ENCODE measurements around the gene PCDH7.
A peak's percentile ranks its signal among the peaks of the same experiment; 100 is the strongest.

The PCDH7 gene, protein sequence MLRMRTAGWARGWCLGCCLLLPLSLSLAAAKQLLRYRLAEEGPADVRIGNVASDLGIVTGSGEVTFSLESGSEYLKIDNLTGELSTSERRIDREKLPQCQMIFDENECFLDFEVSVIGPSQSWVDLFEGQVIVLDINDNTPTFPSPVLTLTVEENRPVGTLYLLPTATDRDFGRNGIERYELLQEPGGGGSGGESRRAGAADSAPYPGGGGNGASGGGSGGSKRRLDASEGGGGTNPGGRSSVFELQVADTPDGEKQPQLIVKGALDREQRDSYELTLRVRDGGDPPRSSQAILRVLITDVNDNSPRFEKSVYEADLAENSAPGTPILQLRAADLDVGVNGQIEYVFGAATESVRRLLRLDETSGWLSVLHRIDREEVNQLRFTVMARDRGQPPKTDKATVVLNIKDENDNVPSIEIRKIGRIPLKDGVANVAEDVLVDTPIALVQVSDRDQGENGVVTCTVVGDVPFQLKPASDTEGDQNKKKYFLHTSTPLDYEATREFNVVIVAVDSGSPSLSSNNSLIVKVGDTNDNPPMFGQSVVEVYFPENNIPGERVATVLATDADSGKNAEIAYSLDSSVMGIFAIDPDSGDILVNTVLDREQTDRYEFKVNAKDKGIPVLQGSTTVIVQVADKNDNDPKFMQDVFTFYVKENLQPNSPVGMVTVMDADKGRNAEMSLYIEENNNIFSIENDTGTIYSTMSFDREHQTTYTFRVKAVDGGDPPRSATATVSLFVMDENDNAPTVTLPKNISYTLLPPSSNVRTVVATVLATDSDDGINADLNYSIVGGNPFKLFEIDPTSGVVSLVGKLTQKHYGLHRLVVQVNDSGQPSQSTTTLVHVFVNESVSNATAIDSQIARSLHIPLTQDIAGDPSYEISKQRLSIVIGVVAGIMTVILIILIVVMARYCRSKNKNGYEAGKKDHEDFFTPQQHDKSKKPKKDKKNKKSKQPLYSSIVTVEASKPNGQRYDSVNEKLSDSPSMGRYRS (N-terminal part only)
- 0 to 0.32 (median 0.02) reads per million in 18 experiments for total RNA-seq

DNA sequence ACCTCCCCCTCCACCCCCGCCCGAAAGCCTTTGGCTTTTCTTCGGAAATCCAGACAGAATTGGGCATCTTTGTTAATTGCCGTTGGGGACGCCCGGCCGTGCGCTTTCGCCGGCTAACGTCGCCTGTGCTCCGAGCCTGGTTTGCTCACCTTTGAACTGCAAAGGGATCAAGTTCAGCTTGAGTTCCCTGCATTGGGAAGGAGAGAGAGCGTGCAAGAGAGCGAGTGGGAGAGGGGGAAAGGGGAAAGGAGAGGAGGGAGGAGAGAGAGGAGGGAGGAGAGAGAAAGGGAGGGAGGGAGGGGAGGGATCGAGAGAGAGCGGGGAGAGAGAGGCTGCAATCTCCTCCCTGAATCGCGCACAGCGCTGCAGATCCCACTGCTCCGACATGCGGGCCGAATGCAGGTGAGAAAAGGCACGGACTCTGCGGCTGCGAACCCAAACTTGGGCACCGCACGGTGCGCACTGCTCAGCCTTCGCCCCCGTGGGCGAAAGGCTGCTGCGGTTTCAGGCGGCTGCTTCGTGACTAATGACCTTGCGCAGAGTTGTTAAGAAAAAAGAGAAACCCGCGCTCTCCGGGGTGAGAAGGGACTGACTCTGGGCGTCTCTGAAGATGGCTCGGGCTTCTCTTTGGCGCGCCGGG, at the start of gene PCDH7:
PCDH7 (plus strand) TSS at position 349 of the 640 bp plus-strand sequence. CDS start 1,054 bp downstream, outside the sequence.
- peak in 1 of 2 donors; percentile 25 for DNase-seq

DNA sequence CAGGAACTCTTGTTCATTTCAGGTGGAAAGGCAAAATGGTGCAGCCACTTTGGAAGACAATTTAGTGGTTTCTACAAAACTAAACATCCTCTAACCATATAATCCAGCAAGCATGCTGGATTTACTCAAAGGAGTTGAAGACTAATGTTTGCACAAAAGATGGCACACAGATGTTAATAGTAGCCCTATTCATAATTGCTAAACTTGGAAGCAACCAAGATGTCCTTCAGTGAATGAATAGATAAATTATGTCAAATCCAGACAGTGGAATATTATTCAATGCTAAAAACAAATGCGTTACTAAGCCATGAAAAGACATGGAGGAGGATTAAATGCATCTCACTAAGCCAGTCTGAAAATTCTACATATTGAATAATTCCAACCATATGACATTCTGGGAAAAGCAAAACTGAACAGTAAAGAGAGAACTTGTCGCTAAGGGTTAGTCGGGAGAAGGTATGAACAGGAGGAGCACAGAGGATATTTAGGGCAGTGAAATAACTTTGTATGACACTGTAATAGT, 48.2 kb upstream of the PCDH7 start:
- no peak for DNase-seq

DNA sequence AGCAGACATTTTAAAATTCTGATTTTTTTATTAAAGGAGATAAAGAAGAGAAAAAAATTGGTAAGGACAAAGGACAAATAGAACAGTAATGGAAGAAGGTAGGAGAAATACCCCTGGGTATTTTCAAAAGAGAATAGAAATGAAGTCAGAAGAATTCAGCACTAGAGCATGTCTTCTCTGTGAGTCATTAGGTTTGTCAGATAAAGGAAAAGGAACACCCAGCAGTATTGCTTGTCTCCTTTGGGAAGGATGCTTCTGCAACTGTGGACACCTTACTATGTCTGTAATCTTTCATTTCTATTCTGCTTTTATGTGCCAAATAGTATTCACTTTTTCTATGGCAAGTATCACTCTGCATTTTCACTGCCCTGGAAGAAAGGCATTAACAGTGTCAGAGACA, 24.0 kb upstream of the PCDH7 start:
- no peak for DNase-seq

DNA sequence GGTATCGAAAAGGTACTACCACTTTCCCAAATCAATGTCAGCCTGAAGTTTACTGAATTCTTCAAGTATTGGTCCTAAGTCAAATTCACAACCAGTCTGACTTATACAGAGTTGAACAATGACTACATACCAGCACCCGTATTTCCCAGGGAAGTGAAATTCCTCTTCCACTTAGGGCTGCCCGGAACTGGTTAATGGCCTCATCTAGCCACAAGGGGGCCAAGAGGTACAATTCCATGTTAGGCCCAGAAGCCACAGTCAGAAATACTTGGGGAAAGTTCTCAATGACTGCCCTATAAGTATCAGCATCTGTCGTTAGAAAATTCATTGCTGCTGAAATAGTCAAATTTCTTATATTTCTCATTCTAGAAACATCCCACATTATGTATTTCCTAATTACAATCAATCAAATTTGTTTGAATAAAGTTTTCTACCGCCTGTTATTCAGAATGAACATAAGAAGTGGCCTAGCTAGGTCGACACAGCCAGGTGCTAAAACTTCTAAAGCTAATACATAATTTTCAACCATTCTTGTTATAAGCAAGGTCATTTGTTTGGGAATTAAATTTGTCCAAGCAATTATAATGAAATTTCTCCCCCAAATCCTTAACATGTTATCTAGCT, 5.6 kb upstream of the PCDH7 start:
- DNase-seq, result peak; percentile 29 to 37

DNA sequence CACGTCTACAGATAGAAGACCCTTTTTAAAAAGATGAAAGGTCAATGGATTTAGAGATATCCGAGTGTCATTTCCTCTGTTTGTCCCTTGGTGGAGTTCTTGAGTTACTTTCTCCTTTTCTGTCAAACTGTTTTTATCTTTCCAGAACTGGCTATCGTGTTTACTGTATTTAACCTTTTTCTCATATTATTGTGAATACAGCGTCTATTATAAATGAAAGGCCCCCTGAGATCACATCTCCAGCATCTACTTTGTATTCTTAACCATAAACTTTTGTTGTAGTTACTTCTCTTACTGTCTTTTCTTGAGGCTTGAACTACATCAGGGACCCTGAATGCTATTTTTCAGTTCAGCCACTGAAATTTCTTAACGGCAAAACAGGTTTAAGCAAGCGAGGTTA, 4.0 kb upstream of the PCDH7 start:
- DNase-seq, result no peak

DNA sequence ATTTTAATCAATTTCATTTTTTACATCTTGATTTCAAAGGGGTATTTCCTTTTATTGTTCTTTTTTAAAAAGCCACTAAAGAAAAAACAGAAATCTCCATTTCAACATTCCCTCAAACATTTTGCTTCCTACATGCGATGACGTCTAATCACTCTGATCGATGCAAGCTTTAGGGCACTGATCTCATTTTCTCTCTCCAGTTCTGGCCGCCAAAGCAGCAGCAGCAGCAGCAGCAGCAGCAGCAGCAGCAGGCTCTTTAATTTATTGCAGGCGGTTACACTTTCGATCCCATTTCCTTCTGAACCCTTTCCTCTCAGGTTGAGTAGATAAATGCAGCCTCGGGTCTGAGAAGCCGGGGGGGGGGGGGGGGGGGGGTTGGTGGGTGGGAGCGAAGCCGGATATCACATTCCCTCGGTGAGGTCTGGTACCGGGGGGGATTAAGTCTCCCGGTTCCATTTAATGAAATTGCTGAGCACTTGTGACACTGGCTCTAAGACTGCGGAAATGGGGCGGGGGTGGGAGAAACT, 3.4 kb upstream of the PCDH7 start:
- DNase-seq, result no peak

DNA sequence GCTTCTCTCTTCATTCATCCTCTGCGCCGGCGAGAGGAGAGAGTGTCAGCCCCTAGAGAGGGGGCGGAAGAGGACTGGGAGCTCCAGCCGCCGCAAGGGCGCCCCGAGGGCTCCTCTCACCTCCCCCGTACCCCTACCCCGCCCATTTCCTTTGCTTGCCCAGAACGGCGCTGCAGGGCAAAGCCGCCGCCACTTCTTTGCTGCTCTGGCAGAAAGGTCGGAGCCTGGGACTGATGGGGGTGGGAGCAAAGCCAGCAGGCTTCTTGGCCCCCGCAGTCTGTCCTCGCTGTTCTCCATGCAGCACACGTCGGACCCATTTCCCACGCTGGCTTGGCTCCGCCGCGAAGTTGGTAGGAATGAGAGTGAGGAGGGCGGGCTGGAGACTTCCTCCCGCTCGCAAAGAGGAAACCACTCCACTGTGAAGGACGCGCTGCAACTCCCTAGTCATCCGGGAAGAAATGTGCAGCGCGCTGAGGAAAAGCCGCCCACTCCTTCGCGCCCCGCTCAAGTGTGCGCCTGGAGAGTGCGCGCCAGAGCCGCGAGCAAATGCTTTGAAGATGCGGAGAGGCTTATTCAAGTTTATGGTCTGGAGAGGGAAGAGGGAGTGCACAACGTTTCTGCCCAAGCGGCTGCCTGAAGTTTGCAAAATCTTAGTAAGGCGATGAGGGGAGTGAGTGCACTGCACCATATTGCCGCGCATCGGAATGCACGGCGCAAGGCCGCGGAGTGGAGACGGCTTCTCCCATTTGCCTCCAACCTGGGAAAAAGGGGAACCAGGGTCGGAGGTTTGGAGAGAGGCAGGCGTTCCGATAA, 2.8 kb upstream of the PCDH7 start:
- peak in 1 of 2 donors; percentile 25 for DNase-seq

DNA sequence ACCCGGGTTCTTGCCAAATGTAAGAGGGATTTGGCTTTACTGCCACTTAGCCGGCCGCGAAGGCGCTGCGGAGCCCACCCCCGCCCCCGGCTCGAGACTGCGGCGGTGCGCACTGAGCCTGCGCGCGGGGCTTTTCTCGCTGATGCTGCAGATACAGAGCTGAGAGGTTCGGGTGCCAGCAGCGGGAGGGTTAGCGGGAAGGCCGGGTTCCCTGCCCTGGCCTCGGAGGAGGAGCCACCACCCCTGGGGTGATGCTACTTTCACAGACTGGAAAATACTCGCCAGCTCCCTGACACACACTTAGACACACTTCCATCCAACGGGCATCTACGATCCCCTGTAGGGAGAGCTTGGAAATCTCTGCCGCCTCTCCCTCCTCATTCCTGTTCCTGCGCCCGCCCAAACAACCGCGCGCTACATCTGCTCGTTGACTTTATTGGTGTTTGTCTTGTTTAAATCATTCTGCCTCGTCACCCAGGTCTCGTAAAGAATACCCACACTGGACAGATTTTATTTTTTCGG, 2.1 kb upstream of the PCDH7 start:
- no peak for DNase-seq

DNA sequence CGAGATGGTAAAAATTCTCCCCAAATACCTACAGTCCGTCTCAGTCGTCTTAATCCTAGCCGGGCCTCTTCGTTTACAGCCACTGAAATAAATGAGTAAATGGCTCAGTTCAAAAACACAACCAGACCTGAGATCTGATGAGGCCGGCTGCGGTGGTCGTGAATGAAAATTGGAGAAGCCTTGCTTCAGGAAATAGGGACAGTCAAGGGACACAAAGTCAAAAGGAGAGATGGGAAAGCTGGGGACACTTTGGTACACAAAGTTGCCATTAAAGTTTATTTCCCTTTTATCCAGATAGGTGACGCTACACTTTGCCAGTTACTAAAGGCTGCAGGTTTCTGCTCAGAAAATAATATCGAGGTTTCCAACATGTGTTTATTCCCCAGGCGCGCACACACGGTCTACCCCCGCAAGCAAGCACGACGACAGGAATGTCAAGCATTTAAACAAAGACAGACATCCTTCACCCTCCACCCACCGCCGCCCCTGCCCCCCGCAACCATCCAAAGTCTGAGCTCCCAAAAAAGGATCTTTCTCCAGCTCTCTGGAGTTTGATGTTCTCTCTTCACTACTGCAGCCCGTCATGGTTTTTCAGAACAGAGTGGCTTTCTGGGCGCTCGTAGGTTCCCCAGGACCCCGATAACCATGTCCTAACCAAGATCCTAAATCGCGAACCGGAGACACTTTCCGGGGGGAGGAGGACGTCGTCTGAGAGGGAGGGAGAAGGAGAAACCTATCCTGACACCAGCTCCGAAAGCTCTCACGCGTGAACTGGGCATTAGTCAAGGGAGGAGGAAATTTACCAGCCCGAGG, 1.3 kb upstream of the PCDH7 start:
- DNase-seq, result no peak

DNA sequence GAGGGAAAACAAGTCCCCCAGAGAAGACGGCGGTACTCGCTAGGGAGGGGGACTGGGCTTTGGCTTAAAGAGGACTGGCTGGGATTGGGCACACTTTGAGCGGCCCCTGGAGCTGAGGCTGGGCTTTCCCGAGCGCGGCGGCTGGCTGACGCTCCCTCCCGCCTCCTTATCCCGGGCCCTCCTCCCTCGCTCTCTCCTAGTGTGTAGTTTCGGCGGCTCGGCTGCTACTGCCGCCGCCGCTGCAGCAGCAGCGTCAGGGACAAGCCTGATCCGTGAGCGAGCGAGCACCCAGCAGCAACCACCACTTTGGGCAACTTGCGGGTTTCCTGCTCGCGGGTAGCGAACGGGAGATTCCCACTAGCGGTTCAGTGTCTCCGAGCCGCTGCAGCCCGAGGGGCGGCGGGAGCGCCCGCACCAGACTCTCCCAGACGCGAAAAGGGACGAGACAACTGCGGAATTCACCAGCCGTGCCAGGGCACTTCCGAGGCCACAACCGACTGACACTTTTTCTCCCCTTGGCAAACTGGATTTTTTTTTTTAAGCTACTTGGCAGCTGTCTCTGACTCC, 632 bp upstream of the PCDH7 start:
- DNase-seq, result no peak

DNA sequence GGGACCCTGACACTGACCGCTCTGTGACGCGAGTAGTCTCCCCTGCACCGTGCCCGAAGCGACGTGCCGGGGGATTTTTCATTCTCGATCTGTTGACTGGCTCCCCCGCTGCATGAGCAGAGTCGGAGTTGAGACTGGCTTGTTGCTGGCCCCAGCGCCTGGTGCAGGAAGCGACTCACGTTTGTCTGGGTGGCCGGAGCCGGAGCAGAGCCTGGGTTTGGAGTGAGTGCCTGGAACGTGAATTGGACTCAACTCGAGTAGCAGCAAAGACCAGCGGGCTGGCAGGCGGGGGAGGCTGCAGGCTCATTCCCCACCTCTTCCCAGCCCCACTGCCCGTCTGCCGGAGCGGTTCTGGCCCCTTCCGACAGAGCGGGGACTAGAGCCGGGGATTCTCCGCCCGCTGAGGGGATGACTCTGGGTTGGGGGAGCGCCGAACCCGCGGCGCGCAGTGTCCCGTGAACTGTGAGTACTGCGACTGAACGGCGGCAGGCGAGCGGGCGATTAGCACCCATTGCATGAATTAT, 554 bp downstream of the PCDH7 start:
- DNase-seq, result no peak

DNA sequence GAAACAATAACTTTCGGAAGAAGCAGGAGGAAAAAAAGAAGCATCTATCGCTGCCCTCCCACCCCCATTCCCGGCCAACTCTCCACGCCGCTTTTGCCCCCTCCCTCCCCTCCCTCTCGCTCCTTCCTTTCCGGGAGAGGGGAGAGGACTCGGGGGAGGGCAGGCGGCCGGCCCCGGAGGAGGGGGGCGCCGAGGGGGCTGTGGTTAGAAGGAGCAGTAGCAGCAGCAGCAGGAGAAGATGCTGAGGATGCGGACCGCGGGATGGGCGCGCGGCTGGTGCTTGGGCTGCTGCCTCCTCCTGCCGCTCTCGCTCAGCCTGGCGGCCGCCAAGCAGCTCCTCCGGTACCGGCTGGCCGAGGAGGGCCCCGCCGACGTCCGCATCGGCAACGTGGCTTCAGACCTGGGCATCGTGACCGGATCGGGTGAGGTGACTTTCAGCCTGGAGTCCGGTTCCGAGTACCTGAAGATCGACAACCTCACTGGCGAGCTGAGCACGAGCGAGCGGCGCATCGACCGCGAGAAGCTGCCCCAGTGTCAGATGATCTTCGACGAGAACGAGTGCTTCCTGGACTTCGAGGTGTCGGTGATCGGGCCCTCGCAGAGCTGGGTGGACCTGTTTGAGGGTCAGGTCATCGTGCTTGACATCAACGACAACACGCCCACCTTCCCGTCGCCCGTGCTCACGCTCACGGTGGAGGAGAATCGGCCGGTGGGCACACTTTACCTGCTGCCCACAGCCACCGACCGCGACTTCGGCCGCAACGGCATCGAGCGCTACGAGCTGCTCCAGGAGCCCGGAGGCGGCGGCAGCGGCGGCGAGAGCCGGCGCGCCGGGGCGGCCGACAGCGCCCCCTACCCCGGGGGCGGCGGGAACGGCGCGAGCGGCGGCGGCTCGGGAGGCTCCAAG, 1.3 kb downstream of the PCDH7 start:
- DNase-seq, result no peak

DNA sequence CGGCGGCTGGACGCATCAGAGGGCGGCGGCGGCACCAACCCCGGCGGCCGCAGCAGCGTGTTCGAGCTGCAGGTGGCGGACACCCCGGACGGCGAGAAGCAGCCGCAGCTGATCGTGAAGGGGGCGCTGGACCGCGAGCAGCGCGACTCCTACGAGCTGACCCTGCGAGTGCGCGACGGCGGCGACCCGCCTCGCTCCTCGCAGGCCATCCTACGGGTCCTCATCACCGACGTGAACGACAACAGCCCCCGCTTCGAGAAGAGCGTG, 1.9 kb downstream of the PCDH7 start:
- DNase-seq, result no peak

DNA sequence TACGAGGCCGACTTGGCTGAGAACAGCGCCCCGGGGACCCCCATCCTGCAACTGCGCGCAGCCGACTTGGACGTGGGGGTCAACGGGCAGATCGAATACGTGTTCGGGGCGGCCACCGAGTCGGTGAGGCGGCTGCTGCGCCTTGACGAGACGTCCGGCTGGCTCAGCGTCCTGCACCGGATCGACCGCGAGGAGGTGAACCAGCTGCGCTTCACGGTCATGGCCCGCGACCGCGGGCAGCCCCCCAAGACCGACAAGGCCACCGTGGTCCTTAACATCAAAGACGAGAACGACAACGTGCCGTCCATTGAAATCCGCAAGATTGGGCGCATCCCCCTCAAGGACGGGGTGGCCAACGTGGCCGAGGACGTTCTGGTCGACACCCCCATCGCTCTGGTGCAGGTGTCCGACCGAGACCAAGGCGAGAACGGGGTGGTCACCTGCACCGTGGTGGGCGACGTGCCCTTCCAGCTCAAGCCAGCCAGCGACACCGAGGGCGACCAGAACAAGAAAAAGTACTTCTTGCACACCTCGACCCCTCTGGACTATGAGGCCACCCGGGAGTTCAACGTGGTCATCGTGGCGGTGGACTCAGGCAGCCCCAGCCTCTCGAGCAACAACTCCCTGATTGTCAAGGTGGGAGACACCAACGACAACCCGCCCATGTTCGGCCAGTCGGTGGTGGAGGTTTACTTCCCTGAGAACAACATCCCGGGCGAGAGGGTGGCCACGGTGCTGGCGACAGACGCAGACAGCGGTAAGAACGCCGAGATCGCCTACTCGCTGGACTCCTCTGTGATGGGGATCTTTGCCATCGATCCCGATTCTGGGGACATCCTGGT, 2.4 kb downstream of the PCDH7 start:
- no peak for DNase-seq

DNA sequence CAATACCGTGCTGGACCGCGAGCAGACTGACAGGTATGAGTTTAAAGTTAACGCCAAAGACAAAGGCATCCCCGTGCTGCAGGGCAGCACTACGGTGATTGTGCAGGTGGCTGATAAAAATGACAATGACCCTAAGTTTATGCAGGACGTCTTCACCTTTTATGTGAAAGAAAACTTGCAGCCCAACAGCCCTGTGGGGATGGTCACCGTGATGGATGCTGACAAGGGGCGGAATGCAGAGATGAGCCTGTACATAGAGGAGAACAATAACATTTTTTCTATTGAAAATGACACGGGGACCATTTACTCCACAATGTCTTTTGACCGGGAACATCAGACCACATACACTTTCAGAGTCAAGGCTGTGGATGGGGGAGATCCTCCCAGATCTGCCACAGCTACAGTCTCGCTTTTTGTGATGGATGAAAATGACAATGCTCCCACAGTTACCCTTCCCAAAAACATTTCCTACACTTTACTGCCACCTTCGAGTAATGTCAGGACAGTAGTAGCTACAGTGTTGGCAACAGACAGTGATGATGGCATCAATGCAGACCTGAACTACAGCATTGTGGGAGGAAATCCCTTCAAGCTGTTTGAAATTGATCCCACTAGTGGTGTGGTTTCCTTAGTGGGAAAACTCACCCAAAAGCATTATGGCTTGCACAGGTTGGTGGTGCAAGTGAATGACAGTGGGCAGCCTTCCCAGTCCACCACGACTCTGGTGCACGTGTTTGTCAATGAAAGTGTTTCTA, 3.2 kb downstream of the PCDH7 start:
- DNase-seq, result no peak

DNA sequence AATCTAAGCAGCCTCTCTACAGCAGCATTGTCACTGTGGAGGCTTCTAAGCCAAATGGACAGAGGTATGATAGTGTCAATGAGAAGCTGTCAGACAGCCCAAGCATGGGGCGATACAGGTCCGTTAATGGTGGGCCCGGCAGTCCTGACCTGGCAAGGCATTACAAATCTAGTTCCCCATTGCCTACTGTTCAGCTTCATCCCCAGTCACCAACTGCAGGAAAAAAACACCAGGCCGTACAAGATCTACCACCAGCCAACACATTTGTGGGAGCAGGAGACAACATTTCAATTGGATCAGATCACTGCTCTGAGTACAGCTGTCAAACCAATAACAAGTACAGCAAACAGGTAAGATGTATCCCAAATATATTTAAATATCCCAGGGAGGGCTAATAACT, 4.1 kb downstream of the PCDH7 start:
- no peak for DNase-seq

DNA sequence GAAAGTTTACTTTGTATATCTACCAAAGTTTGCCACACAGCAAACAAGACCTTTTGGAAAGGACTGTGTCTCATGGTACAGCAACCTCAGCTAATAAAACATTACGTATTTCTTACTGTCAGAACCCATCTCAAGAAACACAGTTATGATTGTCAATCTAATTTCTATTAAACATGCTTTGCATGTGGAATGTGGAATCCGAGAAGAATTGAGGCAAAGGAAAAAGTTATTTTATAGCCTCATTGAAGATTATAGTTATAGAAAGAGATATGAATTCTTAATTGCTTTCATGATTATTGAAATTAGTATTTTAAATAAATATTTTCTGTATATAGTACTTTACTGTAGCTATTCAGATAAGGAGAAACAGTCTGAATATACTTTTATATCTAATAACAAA, 5.4 kb downstream of the PCDH7 start:
- no peak for DNase-seq
